GOT3 (cell line): Measurements from ENCODE around the gene TIMM29.

Experiments used
- DNase-seq: peaks from one replicate; lab custom pipeline; 2025; ENCODE audit warnings: mixed read lengths; lab: John Stamatoyannopoulos, UW

The TIMM29 gene

GRCh38 chr19:10928563-10929401 is at the start of gene TIMM29, which contains the start of gene YIPF2:
Gene TIMM29 (plus strand): TSS chr19:10928811. CDS start chr19:10928823, 12 bp downstream.
Gene YIPF2 (minus strand): TSS chr19:10928639. CDS start chr19:10928410, 229 bp downstream.
- DNase-seq: peak; percentile 81

- no peak for DNase-seq
Measured at GRCh38 chr19:10881403-10882107, 47.1 kb upstream of the TIMM29 start.

- DNase-seq: no peak
Measured at GRCh38 chr19:10882108-10882457, 46.5 kb upstream of the TIMM29 start.

GRCh38 chr19:10884274-10884673 is 44.3 kb upstream of the TIMM29 start:
- no peak for DNase-seq

- DNase-seq: no peak
Measured at GRCh38 chr19:10885201-10886169, 43.1 kb upstream of the TIMM29 start.

- DNase-seq: no peak
Measured at GRCh38 chr19:10887616-10888367, 40.8 kb upstream of the TIMM29 start.

- DNase-seq: no peak
Measured at GRCh38 chr19:10888421-10888866, 40.2 kb upstream of the TIMM29 start.

- DNase-seq: no peak
Measured at GRCh38 chr19:10889880-10890279, 38.7 kb upstream of the TIMM29 start.

- no peak for DNase-seq
Measured at GRCh38 chr19:10891405-10892086, 37.1 kb upstream of the TIMM29 start.

- DNase-seq: no peak
Measured at GRCh38 chr19:10892256-10892655, 36.4 kb upstream of the TIMM29 start.

- no peak for DNase-seq
Measured at GRCh38 chr19:10894911-10895213, 33.7 kb upstream of the TIMM29 start.

GRCh38 chr19:10895363-10895762 is 33.2 kb upstream of the TIMM29 start:
- no peak for DNase-seq

GRCh38 chr19:10895920-10896319 is 32.7 kb upstream of the TIMM29 start:
- DNase-seq: no peak

- DNase-seq: no peak
Measured at GRCh38 chr19:10896851-10897526, 31.6 kb upstream of the TIMM29 start.

- no peak for DNase-seq
Measured at GRCh38 chr19:10898633-10899032, 30.0 kb upstream of the TIMM29 start.

- DNase-seq: no peak
Measured at GRCh38 chr19:10899151-10899653, 29.4 kb upstream of the TIMM29 start.

- DNase-seq: no peak
Measured at GRCh38 chr19:10907925-10908324, 20.7 kb upstream of the TIMM29 start.

GRCh38 chr19:10908380-10908960 is 20.1 kb upstream of the TIMM29 start:
- DNase-seq: no peak

GRCh38 chr19:10911579-10912363 is 16.8 kb upstream of the TIMM29 start:
- DNase-seq: no peak
